GM18499 (cell line): ENCODE measurements around the gene IFT80.
"Not testable (repeated sequence)": the region's sequence is repeated elsewhere in the genome, so short reads cannot be mapped to it uniquely, and the experiment has no call there.

Experiments used
- ATAC-seq: cut with Tn5 transposase; IDR thresholded peaks from one replicate; pipeline ENCODE4 v1.9.1; 2021; ENCODE audit warnings: moderate number of reproducible peaks; ENCODE audit not compliant: insufficient read depth, unreplicated experiment

IFT80 gene

DNA sequence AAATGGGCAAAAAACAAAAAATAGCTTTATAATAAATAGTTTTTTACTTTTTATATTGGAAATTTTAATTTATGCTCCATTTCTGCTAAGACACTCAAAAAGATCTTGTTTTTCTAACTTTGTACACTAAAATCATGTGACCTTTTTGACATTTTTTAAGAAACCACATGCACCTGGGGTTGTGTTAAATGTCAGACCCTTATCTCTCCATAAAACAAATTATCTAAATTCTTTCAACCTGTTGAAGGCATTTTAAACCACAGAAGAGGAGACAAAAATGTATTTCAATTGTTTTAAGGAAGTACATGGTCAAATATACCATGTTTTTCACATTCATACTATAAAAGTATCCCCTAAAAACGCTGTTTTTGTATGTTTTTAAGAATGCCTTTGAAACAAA lies 29.2 kb downstream of the IFT80 start:
- no peak for ATAC-seq

DNA sequence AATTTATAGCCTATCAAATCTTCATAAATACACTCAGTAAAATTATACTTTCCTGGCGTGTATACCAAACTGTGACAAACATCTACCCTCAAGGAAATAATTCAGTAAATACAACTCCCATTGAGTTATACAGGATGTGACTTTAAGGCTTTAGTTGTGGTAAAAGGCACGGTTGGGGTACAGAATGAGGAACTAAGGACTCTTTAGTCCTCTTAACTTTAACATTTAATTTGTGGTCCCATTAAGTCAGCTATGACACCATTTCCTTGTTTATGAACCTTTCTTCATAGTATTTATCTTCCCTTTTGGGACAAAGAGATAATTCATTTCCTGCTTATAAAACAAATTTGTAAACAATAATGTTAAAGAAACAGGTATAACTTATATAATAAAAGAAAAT lies 30.2 kb downstream of the IFT80 start:
- ATAC-seq, result no peak

DNA sequence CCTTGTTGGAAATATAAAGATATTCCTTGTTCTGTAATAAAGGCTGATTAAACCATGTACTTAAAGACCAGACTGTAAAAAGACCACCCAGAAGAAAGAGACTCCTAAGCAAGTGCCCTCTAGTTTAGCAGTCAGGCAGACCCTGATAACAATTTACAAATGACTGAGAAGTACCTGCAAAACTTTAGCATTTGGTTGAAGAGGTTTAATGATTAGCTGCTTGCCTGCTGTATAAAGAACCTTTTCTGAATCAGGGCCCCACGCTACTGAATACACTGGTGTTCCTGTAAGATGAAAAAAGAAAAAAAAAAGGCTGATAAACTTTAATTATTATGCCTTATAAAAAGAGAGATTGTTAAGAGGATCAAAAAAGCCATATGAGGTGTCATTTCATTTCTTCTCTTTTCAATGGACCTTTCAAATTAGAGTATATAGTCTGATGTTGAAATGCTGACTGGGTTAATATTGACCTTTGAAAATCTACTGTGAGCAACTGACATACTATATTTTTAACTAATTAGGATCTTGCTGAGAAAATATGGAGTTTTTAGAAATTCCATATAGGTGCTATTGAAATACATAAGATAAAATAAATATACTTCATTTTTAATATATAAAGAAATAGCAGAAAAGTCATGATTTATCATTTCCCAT lies 33.0 kb downstream of the IFT80 start:
- no peak for ATAC-seq

DNA sequence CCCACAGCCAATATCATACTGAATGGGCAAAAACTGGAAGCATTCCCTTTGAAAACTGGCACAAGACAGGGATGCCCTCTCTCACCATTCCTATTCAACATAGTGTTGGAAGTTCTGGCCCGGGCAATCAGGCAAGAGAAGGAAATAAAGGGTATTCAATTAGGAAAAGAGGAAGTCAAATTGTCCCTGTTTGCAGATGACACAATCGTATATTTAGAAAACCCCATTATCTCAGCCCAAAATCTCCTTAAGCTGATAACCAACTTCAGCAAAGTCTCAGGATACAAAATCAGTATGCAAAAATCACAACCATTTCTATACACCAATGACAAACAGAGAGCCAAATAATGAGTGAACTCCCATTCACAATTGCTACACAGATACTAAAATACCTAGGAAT lies 36.1 kb downstream of the IFT80 start:
- not testable (repeated sequence) for ATAC-seq

DNA sequence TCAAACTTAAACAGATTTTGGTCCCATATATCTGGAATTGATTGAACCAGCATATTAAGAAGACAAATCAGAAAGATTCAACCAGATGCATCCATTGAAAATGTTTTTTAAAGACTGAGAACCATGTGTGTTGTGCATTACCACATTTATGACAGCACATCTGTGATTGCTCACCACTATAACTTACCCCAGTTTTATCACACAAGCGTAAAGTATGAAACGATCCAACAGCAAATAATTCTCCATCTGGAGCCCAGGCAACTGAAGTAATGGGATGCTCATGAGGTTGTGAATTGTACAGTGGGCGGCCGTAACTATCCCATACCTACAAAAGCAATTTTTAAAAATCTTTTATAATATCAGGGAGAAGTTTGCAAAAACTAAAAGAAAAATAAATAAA lies 43.2 kb downstream of the IFT80 start:
- no peak for ATAC-seq

DNA sequence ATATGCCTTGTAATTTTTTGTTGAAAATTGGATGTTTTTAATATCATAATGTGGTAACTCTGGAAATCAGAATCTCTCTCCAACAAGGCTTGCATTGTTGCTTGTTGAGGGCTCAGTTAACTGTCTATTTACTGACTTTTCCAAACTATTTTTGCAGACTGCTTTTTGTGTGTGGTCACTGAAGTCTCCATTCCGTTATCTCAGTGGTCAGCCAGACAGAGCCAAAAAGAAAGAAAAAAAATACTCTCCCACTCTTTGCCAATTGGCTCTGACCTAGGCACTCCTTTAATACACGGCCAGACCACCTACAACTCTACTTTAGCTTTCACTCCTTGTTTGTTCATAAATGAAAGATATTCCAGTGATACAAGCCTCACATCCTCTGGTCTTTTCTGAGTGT lies 52.5 kb downstream of the IFT80 start:
- ATAC-seq, result no peak

DNA sequence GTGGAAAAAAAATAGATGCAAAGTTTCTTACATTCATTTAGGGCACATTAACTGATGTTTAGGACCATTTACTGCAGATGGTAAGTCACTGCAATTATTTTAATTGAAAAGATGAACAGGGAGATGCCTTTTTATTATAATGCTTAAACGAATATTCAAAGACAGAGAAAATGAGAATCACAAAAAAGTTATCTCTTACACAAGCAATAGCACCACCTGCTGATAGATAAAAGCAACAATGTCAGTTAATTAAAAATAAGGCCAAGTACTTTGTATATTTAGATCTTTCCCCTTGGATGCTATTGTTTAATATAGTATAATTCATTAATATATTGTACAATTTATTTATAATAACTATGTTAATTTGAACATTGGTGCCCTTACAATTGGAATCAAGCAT lies 55.9 kb downstream of the IFT80 start:
- no peak for ATAC-seq

DNA sequence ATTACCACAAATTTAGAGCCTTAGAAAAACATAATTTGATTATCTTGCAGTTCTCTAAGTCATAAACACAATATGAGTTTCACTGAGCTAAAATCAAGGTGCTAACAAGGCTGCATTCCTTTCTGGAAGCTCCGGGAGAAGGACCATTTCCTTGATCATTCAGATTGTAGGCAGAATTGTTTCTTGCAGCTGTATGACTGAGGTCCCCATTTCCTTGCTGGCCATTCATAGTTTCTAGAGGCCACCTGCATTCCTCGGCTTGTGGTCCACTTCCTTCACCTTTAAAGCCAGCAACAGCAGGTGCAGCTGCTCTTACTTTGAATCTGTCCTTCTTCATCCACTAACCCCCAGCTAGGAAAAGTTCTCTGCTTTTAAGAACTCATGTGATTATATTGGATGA lies 58.7 kb downstream of the IFT80 start:
- ATAC-seq, result no peak

DNA sequence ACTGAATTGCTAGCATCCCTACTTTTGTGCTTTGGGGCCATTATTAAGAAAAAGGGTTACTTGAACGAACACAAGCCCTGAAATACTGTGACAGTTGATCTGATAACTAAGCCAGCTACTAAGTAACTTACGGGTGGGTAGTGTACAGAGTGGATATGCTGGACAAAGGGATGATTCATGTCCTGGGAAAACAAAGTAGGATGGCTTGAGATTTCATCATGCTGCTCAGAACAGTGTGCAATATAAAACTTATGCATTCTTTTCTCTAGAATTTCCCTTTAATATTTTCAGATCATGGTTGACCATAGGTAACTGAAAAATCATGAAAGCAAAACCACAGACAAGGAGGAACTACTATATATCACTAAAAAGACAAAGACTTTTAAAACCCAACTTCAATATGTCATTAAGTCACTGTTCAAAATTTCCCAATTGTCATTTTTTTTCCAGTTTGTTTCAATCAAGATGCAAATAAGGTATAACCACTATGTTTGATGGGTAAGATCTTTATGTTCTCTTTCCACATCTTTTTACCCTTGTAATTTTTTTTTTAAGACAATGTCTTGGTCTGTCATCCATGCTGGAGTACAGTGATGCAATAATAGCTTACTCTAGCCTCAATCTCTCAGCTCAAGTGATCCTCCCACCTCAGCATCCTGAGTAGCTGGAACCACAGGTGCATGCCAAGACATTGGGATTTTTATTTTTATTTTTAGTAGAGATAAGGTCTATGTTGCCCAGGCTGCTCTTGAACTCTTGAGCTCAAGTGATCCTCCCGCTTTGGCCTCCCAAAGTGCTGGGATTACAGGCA lies 67.7 kb downstream of the IFT80 start:
- ATAC-seq, result no peak

DNA sequence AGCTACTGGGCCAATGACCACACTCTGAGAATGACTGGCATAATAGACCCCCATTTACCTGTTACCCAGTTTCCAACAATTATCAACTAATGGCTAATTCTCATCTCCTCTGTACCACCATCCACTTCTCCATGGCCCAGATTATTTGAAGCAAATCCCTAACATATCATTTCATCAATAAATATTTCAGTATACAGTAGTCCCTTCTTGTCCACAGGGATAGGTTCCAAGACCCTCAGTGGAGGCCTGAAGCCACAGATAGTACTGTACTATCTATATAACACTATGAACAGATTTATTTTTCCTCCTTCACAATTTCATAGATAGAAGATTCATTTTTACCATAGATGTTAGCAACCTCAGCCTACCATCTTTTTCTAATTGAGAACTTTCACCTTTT lies 68.3 kb downstream of the IFT80 start:
- no peak for ATAC-seq

DNA sequence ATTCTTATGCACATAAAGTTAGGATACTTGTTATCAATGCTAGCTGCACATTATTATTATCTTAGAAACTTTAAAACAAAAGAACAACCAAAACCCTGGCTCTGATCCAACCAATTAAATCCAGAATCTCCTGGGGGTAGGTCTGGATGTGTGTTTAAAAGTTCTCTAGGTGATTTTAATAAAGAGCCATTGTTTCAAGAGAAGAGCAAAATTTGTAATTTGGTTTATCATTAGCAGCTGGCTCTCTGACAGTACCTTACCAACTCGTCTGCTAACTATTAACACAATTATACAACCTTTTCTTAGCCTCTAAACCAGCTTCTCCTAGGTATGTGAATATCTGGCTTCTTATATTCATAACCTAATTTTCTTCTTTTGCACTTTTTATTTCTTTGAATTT lies 68.9 kb downstream of the IFT80 start:
- ATAC-seq, result no peak

DNA sequence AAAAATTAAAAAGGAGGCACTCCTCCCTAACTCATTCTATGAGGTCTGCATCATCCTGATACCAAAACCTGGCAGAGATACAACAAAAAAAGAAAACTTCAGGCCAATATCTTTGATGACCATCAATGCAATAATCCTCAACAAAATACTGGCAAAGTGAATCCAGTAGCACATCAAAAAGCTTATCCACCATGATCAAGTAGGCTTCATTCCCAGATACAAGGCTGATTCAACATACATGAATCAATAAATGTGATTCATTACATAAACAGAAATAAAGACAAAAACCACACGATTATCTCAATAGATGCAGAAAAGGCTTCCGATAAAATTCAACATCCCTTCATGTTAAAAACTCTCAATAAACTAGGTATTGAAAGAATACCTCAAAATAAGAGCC lies 72.7 kb downstream of the IFT80 start:
- not testable (repeated sequence) for ATAC-seq

DNA sequence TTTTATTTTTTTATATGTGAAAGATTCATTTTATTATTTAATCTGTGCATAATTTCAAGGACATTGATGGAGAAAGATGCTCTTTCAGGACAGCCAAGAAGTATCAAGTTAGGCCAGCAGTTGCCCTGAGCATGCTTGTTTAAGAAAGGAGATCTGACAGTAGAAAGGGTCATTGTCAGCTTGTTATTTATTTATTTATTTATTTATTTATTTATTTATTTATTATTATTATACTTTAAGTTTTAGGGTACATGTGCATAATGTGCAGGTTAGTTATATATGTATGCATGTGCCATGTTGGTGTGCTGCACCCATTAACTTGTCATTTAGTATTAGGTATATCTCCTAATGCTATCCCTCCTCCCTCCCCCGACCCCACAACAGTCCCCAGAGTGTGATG lies 77.2 kb downstream of the IFT80 start:
- not testable (repeated sequence) for ATAC-seq

DNA sequence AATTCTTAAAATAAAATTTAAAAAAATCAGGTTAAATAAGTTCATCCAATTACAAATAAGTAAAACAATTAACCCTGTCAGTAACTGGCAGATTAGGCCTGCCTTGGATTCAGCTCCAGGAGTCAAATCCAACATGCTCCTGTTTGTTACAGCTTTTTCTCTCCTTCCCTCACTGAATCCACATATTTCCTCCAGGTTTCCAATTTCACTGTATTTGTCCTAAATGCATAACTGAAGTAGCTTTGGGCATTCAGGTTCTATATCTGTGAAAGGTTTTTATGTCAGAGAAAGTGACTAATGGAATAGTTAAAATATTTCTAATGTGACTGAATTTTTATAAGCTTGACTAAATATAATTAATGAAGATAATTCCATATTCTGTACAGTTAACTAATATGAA lies 79.7 kb downstream of the IFT80 start:
- no peak for ATAC-seq

DNA sequence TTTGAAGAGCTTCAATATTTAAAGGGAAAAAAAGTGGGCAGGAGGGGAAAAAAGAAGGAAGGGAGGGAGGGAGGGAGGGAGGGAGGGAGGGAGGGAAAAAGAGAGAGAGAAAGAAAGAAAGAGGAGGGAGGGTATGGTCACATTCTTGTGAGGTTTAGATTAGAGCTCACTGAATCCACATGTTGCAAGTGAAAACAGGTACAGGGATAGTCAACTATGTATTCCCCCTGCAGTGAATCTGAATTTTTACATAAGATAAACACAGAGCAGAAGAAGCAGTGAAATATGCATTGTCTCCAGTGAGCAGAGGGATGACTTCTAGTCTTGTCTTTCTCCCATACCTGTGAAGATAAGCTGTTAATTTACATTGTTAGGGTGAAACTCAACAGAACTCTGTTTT lies 84.0 kb downstream of the IFT80 start:
- ATAC-seq, result no peak

DNA sequence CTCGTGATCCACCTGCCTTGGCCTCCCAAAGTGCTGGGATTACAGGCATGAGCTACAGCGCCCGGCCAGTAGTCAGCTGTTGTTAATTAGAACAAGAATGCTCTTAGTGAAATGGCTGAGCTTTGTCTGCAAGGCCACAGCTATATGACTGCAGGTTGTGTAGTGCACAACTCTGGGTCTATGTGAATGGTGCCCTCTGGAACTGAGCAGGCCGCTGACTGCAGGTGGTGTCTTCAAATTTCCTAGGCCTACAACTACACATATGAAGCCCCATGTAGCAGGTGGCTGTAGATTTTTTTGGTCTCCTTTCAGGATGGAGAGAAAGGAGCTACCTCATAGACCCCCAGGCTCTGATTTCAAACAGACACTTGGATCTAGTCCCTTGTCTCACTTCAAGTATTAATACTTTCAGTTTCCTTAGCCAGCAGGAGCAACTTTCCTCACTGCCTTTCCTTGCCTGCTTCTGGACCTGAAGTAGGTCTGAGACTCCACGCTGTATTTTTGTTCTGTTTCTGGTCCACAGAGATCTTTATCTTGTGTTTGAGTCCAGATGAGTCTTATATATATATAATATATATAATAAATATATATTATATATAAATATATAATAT lies 86.9 kb downstream of the IFT80 start:
- ATAC-seq, result no peak

DNA sequence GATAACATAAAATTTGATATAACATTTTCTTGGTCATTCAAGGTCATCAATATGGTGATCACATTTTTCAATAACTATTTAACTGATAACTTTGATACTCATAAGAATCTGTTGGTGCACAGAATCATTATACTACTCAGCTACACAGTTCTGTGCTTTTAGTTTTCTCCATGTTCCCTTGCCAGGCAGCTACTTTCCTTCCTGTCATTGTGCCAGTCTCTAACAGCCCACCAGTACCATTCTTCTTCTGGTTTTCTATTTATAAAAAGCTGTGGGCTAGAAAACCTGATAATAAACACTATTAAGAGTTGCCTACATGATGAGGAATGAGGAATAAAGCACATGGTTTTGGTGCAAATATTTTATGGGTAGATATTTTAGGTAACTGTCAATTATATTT lies 96.2 kb downstream of the IFT80 start:
- no peak for ATAC-seq

DNA sequence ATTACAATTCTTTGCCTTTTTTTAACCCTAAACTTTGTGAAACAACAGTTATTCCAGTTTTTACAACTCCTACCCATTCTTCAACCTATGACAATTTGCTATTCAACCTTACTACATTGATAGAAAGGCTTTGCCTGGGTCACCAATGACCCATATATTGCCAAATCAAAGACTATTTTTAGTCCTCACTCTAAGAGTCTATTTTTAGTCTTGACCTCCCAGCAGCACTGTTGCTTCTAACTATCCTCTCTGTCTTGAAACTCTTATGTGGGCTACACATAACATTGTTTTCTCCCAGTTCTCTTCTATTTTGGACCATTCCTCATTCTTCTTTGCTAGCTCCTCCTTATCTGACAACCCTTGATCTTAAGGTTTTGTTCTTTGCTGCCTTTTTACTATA lies 102.4 kb downstream of the IFT80 start:
- ATAC-seq, result no peak

DNA sequence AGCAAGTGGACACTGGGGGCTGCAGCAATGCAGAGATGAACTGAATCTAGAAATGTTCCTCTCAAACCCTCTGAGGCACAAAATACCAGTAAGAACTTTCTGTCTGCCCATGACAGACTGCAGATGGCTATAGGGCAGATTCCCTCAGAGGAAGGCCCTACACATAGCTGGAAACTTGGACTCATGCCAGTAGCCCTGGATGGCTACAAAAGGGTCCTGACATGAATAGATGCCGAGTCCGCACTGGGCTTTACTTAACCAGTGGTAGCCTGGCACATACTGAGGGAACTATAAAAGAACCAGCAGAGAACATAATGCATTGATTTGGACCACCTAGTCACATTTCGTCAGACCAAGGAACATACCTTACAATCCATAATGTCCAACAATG lies 107.1 kb downstream of the IFT80 start:
- no peak for ATAC-seq

DNA sequence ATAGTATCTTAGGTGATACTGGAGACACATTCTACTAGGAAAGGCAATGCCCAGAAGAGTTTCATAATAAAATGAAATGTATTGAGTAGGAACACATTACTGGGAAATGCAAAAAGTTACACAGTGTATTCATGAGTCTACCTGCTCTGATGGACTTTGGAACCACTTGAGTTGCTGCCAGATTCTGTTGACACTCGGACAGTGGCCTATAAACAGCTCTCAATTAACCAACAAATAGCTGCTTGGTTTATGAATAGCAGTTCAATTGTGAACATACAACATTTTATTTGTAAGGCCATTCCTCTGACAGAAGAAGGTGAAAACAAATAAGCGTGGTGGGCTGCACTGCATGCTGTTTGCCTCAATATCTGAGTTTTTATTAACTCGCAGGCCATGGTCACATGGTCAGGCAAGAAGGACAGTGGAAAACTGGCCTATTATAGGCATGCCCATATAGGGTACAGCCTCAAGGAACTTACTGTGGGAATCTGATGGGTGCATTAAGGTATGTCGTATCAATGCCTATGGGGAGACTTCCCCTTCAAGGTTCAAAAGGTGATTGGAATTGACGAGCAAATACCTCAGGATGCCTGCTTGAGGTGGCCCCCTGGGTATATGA lies 107.6 kb downstream of the IFT80 start:
- ATAC-seq, result no peak

DNA sequence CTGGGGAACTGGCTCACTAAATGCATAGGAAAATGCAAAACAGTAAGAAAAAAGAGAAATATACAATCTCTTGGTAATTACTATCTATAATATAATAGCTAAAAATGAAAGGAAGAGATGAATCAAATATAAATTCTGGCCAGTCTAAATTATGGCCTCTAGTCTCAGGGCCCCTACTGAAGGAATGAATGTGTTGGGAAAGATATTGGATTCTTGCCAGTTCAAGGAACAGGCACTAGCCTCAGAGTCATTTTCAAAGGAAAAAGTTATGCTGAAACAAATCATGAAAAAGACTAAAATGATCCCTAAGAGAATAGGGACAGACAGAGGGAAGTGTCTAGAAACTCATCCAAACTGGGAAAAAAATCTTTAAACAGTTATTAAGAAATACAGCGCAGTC lies 111.4 kb downstream of the IFT80 start:
- no peak for ATAC-seq
